ENCODE data around the gene PEG3. TPM values are rescaled to one million over a fixed set of nuclear protein-coding genes. Genes with fewer than 3 reads are reported as not detected.

The PEG3 gene
- total RNA-seq, 3 donors from 2014 or later (not counting 1 experiment from before 2014, with no cell fraction given): not detected

DNA sequence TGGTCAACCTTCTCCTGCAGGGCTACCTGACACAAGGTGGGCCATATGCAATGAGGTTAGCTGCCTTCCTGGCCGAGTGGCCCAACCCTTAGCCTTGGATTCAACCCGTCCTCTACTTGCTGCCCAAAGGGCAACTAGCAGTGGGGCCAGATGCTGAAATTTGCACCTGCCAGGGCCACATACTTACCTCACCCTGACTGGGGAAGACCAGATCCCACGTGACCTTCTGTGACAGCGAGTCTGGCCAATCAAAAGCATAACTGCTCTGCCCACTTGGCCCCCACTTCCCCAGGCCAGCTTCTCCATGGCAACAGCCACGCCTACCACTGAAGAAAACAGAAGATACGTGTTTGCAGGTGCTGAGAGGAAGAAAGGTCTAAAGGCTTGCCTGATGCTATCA, 10.9 kb downstream of the PEG3 start:
- no peak for DNase-seq
- no peaks in the 10 kb centered on the region for H3K4me1 ChIP-seq (ENCODE audit: control insufficient read depth, insufficient read depth, low read length)
- H3K27me3 ChIP-seq (ENCODE audit: control insufficient read depth, insufficient read depth, low read length): no peaks in the 10 kb centered on the region
- TF ChIP-seq, protein P1, sequence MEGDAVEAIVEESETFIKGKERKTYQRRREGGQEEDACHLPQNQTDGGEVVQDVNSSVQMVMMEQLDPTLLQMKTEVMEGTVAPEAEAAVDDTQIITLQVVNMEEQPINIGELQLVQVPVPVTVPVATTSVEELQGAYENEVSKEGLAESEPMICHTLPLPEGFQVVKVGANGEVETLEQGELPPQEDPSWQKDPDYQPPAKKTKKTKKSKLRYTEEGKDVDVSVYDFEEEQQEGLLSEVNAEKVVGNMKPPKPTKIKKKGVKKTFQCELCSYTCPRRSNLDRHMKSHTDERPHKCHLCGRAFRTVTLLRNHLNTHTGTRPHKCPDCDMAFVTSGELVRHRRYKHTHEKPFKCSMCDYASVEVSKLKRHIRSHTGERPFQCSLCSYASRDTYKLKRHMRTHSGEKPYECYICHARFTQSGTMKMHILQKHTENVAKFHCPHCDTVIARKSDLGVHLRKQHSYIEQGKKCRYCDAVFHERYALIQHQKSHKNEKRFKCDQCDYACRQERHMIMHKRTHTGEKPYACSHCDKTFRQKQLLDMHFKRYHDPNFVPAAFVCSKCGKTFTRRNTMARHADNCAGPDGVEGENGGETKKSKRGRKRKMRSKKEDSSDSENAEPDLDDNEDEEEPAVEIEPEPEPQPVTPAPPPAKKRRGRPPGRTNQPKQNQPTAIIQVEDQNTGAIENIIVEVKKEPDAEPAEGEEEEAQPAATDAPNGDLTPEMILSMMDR (IDR thresholded peaks at IDR 0.05): no peak
- intact Hi-C loops (cut with micrococcal nuclease): no loop called here
- H3K27ac ChIP-seq (ENCODE audit: low read length): no peak overlapping the region
- Mint-ChIP-seq H3K4me3 (no peak overlapping the region), H3K9me3 (peaks cover 9% of the 10 kb centered on the region in 2 donors), H3K27ac (no peak overlapping the region), H3K36me3 (peaks cover 10% of the 10 kb centered on the region), H3K27me3 (ENCODE audit: low read depth in 2 of 2) (no peaks in the 10 kb centered on the region), H3K4me1 (no peaks in the 10 kb centered on the region)
- H3K9me3 ChIP-seq (ENCODE audit: control insufficient read depth, insufficient read depth, low read length): peaks cover 5% of the 10 kb centered on the region
- H3K36me3 ChIP-seq (ENCODE audit: control insufficient read depth, insufficient read depth, low read length): no peaks in the 10 kb centered on the region
- H3K4me3 ChIP-seq (ENCODE audit: low read length): no peak overlapping the region
- 71% methylated on average over 6 of the region's 6 CpGs for WGBS (ENCODE audit: insufficient coverage)
- ATAC-seq: no peak

DNA sequence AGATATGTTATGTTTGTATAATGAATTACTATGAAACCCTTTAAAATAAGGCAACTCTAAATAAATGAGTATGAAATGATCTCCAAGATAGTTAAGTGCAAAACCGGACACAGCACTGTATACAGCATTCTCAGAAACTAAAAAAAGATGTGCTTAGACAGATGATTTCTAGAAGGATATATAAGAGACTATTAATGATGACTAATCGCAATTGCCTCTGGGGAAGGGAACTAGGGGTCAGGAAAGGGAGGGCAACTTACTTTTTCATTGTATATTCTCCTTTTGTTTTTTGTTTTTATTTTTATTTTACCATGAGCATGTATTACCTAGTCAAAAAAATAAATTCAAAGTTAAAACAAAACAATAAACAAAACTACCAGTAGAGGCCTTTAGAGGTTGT, 12.8 kb downstream of the PEG3 start:
- Histone ChIP-seq H3K27me3 (ENCODE audit: control insufficient read depth, insufficient read depth, low read length) (no peaks in the 10 kb centered on the region), H3K4me3 (ENCODE audit: low read length) (no peak overlapping the region), H3K4me1 (ENCODE audit: control insufficient read depth, insufficient read depth, low read length) (no peaks in the 10 kb centered on the region), H3K9me3 (ENCODE audit: control insufficient read depth, insufficient read depth, low read length) (peaks cover 18% of the 10 kb centered on the region), H3K27ac (ENCODE audit: low read length) (no peak overlapping the region), H3K36me3 (ENCODE audit: control insufficient read depth, insufficient read depth, low read length) (no peaks in the 10 kb centered on the region)
- H3K4me3 Mint-ChIP-seq: no peak overlapping the region
- intact Hi-C loops (cut with micrococcal nuclease): no loop called here
- no peaks in the 10 kb centered on the region for H3K27me3 Mint-ChIP-seq (ENCODE audit: low read depth in 2 of 2)
- TF ChIP-seq, protein P1 (IDR thresholded peaks at IDR 0.05): no peak
- no peak overlapping the region for H3K27ac Mint-ChIP-seq
- ATAC-seq: no peak
- WGBS (ENCODE audit: insufficient coverage): 92% methylated on average over 2 of the region's 2 CpGs
- no peaks in the 10 kb centered on the region for H3K4me1 Mint-ChIP-seq
- H3K36me3 Mint-ChIP-seq: peaks cover 19% of the 10 kb centered on the region
- peaks cover 9 to 11% of the 10 kb centered on the region in 2 donors for H3K9me3 Mint-ChIP-seq
- DNase-seq: no peak

DNA sequence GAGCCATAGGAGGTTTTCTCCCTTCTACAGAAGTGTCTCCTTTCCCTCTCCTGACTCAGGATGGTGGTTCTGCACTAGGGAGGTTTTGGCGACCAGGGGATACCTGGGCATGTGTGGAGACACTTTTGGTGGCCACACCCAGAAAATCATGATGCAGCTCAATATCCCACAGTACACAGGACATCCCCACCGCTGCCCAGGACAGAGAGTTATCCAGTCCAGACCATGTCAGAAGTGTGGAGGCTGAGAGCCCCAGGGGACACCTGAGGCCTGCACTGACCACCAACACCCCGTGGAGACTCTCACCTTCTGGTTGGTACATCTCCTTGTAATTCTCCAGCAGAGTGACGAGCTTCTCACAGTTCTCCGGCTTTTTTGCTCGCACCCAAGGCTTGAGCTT, 16.6 kb downstream of the PEG3 start:
- DNase-seq: no peak
- intact Hi-C loops (cut with micrococcal nuclease): no loop called here
- H3K27me3 ChIP-seq (ENCODE audit: control insufficient read depth, insufficient read depth, low read length): no peaks in the 10 kb centered on the region
- no peak for ATAC-seq
- Mint-ChIP-seq H3K27me3 (ENCODE audit: low read depth in 2 of 2) (no peaks in the 10 kb centered on the region), H3K9me3 (peaks cover 13 to 19% of the 10 kb centered on the region in 2 donors), H3K4me3 (no peak overlapping the region), H3K36me3 (peaks cover 32% of the 10 kb centered on the region), H3K4me1 (no peaks in the 10 kb centered on the region), H3K27ac (no peak overlapping the region)
- H3K4me1 ChIP-seq (ENCODE audit: control insufficient read depth, insufficient read depth, low read length): no peaks in the 10 kb centered on the region
- H3K4me3 ChIP-seq (ENCODE audit: low read length): no peak overlapping the region
- 84% methylated on average over 5 of the region's 6 CpGs for WGBS (ENCODE audit: insufficient coverage)
- TF ChIP-seq, protein P1 (IDR thresholded peaks at IDR 0.05): no peak
- no peaks in the 10 kb centered on the region for H3K36me3 ChIP-seq (ENCODE audit: control insufficient read depth, insufficient read depth, low read length)
- H3K27ac ChIP-seq (ENCODE audit: low read length): no peak overlapping the region
- peaks cover 34% of the 10 kb centered on the region for H3K9me3 ChIP-seq (ENCODE audit: control insufficient read depth, insufficient read depth, low read length)

DNA sequence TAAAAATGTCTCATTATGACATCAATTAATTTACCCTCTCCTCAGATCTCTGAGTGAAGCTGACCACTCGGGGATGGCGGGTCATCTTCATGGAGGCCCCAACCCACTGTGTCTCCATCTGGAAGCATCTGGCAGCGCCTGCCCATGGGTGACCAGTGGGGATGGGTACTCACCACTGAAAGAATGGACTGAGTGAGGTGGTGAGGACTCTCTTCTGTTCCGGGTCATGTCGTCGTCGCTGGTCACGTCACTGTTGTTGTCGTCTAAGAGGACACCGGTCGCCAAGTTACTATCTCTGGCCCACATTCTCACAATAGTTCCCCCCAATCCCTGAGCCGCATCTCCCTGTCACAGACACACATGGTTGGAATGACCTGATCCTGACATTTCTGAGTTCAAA, 17.1 kb downstream of the PEG3 start:
- peaks cover 17 to 23% of the 10 kb centered on the region in 2 donors for H3K9me3 Mint-ChIP-seq
- Histone ChIP-seq H3K9me3 (ENCODE audit: control insufficient read depth, insufficient read depth, low read length) (peaks cover 37% of the 10 kb centered on the region), H3K36me3 (ENCODE audit: control insufficient read depth, insufficient read depth, low read length) (no peaks in the 10 kb centered on the region), H3K27me3 (ENCODE audit: control insufficient read depth, insufficient read depth, low read length) (no peaks in the 10 kb centered on the region), H3K27ac (ENCODE audit: low read length) (no peak overlapping the region), H3K4me1 (ENCODE audit: control insufficient read depth, insufficient read depth, low read length) (no peaks in the 10 kb centered on the region), H3K4me3 (ENCODE audit: low read length) (no peak overlapping the region)
- H3K4me1 Mint-ChIP-seq: no peaks in the 10 kb centered on the region
- H3K27ac Mint-ChIP-seq: no peak overlapping the region
- H3K36me3 Mint-ChIP-seq: peaks cover 38% of the 10 kb centered on the region
- TF ChIP-seq, protein P1 (IDR thresholded peaks at IDR 0.05): no peak
- DNase-seq (no peak), ATAC-seq (no peak)
- H3K4me3 Mint-ChIP-seq: no peak overlapping the region
- WGBS (ENCODE audit: insufficient coverage): 88% methylated on average over 12 of the region's 12 CpGs
- intact Hi-C loops (cut with micrococcal nuclease): no loop called here
- no peaks in the 10 kb centered on the region for H3K27me3 Mint-ChIP-seq (ENCODE audit: low read depth in 2 of 2)
